HG03354 (cell line): ENCODE results near the gene AMD1.
"Not testable (repeated sequence)": the region's sequence is repeated elsewhere in the genome, so short reads cannot be mapped to it uniquely, and the experiment has no call there.

Experiments used
- ATAC-seq: cut with Tn5 transposase; IDR thresholded peaks from one replicate; pipeline ENCODE4 v1.9.1; 2021; ENCODE audit warnings: mild to moderate bottlenecking; ENCODE audit not compliant: unreplicated experiment, poor library complexity, severe bottlenecking

The AMD1 gene

DNA sequence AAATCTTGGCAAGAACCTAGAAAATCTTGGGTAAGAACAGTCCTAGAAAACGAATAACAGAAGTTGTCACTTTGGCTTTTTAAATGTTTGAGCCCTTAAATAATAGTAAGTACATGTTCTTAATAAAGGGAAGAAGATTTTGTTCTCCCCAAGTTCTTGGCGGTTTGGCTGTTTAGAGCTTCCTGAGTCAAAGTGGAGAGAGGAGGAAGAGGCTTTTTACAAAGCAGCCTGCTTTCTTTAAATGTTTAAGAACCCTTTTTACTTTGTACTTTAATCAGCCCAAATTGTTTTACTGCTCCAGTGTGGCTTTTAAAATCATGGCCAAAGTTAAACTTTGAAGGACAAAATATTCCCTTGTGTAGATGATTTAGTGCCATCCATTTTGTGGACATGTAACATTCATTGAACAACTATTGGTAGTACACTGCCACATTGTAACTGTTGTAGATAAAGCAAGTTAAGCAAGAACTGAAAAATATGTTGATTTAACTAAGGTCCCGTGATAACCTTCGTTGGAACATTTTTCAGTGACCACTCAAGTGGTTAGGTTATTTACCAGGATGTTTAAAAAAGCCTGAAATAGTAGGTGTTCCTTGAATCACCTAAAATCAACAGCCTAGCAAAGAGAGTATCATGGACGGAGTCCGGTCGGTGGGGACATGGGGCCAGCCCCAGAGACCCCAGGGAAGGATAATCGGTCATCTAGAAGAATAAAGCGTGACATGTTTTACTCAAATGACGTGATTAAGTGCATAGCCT lies 2.4 kb downstream of the AMD1 start:
- ATAC-seq: no peak

GRCh38 chr6:110877569-110877968 lies 3.0 kb downstream of the AMD1 start:
- no peak for ATAC-seq

- no peak for ATAC-seq
Observed at GRCh38 chr6:110878751-110879522, 4.4 kb downstream of the AMD1 start.

DNA sequence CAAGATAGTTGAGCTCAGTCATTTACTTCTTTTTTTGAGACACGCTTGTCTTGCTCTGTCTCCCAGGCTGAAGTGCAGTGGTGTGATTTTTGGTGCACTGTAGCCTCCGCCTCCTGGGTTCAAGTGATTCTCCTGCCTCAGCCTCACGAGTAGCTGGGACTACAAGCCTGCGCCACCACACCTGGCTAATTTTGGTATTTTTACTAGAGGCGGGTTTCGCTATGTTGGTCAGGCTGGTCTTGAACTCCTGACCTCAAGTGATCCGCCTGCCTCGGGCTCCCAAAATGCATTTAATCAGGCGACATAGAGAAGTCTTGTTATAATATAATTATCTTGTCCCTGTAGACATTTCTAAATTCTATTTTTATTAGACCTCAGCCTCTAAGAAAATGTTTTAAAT lies 6.1 kb downstream of the AMD1 start:
- ATAC-seq: no peak

DNA sequence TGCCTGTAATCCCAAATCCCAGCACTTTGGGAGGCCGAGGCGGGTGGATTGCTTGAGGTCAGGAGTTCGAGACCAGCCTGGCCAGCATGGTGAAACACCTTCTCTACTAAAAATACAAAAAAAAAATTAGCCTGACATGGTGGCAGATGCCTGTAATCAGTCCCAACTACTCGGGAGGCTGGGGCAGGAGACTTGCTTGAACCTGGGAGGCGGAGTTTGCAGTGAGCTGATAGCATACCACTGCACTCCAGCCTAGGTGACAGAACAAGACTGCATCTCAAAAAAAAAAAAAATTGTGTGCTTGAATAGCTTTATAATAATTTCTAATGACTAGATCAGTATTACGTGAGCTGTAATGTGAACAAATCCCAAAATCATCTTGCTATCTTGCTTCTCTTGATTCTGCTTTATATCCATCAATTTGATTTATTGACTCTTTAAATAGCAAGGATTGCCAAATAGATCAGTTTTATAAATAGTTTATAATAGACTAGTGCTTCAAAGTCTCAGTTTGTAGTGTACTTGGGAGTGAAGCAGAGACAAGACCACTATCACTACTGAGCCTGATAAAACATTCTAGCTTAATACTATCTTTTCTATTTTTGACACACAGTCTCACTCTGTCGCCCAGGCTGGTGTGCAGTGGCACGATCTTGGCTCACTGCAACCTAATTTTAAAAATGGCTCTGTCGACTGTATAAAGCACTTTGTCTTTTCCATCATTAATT lies 7.1 kb downstream of the AMD1 start:
- ATAC-seq: no peak

GRCh38 chr6:110882274-110882619 lies 7.7 kb downstream of the AMD1 start:
- ATAC-seq: no peak

GRCh38 chr6:110882824-110883554 lies 8.4 kb downstream of the AMD1 start:
- ATAC-seq: no peak

DNA sequence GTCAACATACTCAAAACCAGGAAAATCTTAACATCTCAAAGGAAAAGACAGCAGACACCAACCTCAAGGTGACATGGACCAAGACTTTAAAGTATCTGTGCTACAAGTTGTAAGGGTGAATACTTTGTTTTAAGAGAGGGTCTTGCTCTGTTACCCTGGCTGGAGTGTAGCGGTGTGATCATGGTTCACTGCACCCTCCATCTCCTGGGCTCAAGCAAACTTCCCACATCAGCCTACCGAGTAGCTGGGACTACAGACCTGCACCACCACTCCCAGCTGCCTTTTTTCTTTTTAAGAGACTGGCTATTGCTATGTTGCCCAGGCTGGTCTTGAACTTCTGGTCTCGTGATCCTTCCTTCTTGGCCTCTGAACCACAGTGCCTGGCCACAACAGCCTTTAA lies 9.7 kb downstream of the AMD1 start:
- no peak for ATAC-seq

DNA sequence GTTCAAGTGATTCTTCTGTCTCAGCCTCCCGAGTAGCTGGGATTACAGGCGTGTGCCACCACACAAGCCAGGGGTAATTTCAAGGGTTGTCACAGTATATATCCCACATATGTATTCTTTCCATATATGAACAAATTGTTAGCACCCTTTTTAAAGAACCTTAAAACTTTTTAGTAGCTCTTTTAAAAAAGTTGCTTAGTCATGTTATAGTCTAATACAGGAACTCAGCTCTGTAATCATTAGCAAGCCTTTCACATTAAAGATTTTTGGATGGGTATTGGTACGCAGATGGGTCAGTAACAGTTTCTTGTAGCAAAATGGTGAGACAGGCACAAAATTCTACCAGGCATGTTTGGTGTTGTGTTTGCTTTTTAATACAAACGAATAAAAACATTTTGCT lies 10.9 kb downstream of the AMD1 start:
- no peak for ATAC-seq

- ATAC-seq: no peak
Observed at GRCh38 chr6:110886555-110887167, 12.1 kb downstream of the AMD1 start.

DNA sequence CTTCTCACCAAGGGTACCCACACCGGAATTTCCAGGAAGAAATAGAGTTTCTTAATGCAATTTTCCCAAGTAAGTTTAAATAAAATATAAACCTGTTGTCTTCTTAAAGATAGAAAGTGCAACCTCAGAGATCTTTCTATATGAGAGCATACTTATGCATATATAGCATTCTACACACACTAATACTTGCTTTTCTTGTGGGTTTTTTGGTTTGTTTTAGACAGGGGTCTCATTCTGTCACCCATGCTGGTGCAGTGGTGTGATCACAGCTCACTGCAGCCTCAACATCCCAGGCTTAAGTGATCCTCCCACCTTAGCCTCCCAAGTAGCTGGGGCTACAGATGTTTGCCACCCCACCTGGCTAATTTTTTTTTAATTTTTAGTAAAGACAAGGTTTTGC lies 15.7 kb downstream of the AMD1 start:
- ATAC-seq: no peak

DNA sequence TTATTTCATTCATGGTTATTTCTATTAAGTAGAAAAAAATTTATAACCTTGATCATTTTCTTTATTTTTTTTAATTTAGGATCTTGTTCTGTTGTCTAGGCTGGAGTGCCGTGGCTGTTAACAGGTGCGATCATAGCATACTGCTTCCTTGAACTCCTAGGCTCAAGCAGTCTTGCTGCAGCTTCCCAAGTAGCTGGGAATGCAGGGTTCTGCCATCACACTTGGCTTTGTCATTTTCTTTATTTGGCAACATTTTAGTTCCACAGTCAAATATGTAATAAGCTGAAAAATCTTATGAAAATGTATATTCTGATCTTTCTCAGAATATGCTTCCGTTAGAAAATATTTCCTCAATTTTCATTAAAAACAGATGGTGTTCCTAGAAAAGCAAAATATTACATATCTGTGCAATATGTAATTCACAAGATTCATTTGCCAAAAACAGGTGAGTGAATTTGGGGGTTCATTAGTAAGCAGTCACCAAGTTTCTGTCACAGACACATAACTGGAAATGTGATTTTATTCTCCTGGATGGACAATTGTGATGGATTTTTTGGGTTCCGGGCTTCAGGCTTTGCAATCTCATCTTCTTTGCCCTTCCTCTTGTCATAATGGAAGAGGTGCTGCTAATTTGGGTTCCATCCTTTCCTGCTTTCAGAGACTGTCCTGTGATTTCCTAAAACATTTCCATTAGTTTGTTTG lies 21.5 kb downstream of the AMD1 start:
- no peak for ATAC-seq

DNA sequence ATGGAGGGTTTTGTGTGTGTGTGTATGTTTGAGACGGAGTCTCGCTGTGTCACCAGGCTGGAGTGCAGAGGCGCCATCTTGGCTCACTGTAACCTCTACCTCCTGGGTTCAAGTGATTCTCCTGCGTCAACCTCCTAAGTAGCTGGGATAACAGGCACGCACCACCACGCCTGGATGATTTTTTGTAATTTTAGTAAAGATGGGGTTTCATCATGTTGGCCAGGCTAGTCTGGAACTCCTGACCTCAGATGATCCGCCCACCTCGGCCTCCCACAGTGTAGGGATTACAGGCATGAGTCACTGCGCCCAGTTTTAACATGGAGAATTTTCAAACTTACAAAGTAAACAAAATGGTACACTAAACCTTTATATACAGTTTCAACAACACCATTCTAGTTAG lies 22.8 kb downstream of the AMD1 start:
- no peak for ATAC-seq

- no peak for ATAC-seq
Observed at GRCh38 chr6:110898111-110898510, 23.5 kb downstream of the AMD1 start.

- ATAC-seq: no peak
Observed at GRCh38 chr6:110900028-110900598, 25.5 kb downstream of the AMD1 start.

DNA sequence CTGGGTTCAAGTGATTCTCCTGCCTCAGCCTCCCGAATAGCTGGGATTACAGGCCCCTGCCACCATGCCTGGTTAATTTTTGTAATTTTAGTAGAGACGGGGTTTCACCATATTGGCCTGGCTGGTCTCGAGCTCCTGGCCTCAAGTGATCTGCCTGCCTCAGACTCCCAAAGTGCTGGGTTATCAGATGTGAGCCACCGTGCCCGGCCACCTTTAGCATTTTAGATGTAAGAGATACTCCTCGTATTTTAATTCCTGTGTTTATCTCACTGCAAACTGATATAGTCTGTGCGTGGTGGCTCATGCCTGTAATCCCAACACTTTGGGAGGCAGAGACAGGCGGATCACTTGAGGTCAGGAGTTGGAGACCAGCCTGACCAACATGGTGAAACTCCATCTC lies 27.0 kb downstream of the AMD1 start:
- ATAC-seq: not testable (repeated sequence)

DNA sequence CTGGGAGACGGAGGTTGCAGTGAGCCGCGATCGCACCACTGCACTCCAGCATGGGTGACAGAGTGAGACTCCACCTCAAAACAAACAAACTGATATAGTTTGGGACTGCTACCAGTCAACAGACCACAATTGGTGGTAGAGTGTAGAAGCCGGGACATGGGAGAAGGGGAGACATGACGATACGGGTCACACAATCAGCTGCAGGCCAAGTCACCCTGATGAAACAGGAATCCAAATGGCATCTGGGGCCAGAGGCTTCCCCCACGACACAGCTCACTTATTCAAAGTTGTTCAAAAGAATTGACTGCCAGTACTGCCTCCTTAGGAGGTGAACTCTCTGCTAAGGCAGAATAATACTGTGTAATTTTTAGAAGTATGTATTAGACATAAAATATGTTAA lies 27.5 kb downstream of the AMD1 start:
- ATAC-seq: no peak

DNA sequence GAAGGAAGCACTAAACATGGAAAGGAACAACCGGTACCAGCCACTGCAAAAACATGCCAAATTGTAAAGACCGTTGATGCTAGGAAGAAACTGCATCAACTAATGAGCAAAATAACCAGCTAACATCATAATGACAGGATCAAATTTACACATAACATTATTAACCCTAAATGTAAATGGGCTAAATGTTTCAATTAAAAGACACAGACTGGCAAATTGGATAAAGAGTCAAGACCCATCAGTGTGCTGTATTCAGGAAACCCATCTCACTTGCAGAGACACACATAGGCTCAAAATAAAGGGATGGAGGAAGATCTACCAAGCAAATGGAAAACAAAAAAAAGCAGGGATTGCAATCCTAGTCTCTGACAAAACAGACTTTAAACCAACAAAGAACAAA lies 31.7 kb downstream of the AMD1 start:
- not testable (repeated sequence) for ATAC-seq

DNA sequence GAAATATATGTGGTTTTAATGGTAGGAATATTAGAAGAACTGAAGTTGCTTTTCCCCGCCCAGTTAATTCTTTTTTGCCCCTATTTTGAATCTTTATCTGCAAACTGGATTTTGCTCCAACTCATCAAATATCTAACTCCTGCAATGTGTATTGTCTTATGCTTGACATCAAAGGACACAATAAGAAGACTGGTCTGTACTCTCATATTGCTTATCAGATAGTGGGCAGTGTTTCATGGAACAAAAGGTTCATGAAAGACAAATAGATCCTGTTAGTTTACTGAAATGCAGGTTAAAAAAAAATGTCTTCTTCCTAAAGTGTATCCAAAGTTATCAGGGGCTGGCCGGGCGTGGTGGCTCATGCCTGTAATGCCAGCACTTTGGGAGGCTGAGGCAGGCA lies 56.2 kb downstream of the AMD1 start:
- no peak for ATAC-seq
